Measurements from ENCODE around the gene DNM3. TPM values are rescaled to one million over a fixed set of nuclear protein-coding genes. Genes with fewer than 3 reads are reported as not detected.

DNM3 gene
- total RNA-seq, 1 donor = 0.72 TPM

- Histone ChIP-seq H4K20me1 (ENCODE audit: insufficient read depth, low read length) (no peaks in the 10 kb centered on the region), H3K4me2 (ENCODE audit: insufficient read depth, low read length) (peak overlapping the region; percentile 68), H3K9me3 (ENCODE audit: low read depth, low read length) (no peaks in the 10 kb centered on the region), H3K4me1 (ENCODE audit: insufficient read depth, low read length) (peaks cover 29% of the 10 kb centered on the region), H3K36me3 (ENCODE audit: insufficient read depth, low read length) (no peaks in the 10 kb centered on the region), H3K27ac (ENCODE audit: low read depth, low read length) (peak overlapping the region; percentile 83), H2AFZ (ENCODE audit: low read length) (peak overlapping the region; percentile 56), H3K79me2 (ENCODE audit: insufficient read depth, low read length) (no peaks in the 10 kb centered on the region), H3K4me3 (ENCODE audit: insufficient read depth, low read length) (peak overlapping the region; percentile 43), H3K27me3 (ENCODE audit: insufficient read depth, low read length) (no peaks in the 10 kb centered on the region)
- peak; percentile 85 for DNase-seq (ENCODE audit: insufficient read length, low spot score, missing footprints)
- TF ChIP-seq CTCF (IDR thresholded peaks at IDR 0.05; ENCODE audit: extremely low read depth, low read depth, low read length) = peak; percentile 63
Measured at GRCh38 chr1:172398970-172399755, 557.9 kb downstream of the DNM3 start.

- Histone ChIP-seq H3K79me2 (ENCODE audit: insufficient read depth, low read length) (no peaks in the 10 kb centered on the region), H4K20me1 (ENCODE audit: insufficient read depth, low read length) (no peaks in the 10 kb centered on the region), H3K4me2 (ENCODE audit: insufficient read depth, low read length) (no peak overlapping the region), H3K36me3 (ENCODE audit: insufficient read depth, low read length) (no peaks in the 10 kb centered on the region), H3K4me1 (ENCODE audit: insufficient read depth, low read length) (peaks cover 21% of the 10 kb centered on the region), H3K4me3 (ENCODE audit: insufficient read depth, low read length) (no peak overlapping the region), H3K9me3 (ENCODE audit: low read depth, low read length) (no peaks in the 10 kb centered on the region), H3K27ac (ENCODE audit: low read depth, low read length) (no peak overlapping the region), H2AFZ (ENCODE audit: low read length) (peak overlapping the region; percentile 73), H3K27me3 (ENCODE audit: insufficient read depth, low read length) (no peaks in the 10 kb centered on the region)
- no peak for DNase-seq (ENCODE audit: insufficient read length, low spot score, missing footprints)
- no peak for TF ChIP-seq CTCF (IDR thresholded peaks at IDR 0.05; ENCODE audit: extremely low read depth, low read depth, low read length)
Measured at GRCh38 chr1:172399756-172400721, 558.7 kb downstream of the DNM3 start.

GRCh38 chr1:172400722-172401105 is 559.4 kb downstream of the DNM3 start:
- no peak for DNase-seq (ENCODE audit: insufficient read length, low spot score, missing footprints)
- Histone ChIP-seq H3K4me1 (ENCODE audit: insufficient read depth, low read length) (peaks cover 21% of the 10 kb centered on the region), H3K4me3 (ENCODE audit: insufficient read depth, low read length) (no peak overlapping the region), H4K20me1 (ENCODE audit: insufficient read depth, low read length) (no peaks in the 10 kb centered on the region), H3K36me3 (ENCODE audit: insufficient read depth, low read length) (no peaks in the 10 kb centered on the region), H3K27me3 (ENCODE audit: insufficient read depth, low read length) (no peaks in the 10 kb centered on the region), H3K79me2 (ENCODE audit: insufficient read depth, low read length) (no peaks in the 10 kb centered on the region), H3K4me2 (ENCODE audit: insufficient read depth, low read length) (no peak overlapping the region), H3K9me3 (ENCODE audit: low read depth, low read length) (no peaks in the 10 kb centered on the region), H2AFZ (ENCODE audit: low read length) (peak overlapping the region; percentile 19), H3K27ac (ENCODE audit: low read depth, low read length) (no peak overlapping the region)
- no peak for TF ChIP-seq CTCF (IDR thresholded peaks at IDR 0.05; ENCODE audit: extremely low read depth, low read depth, low read length)

- DNase-seq (ENCODE audit: insufficient read length, low spot score, missing footprints) = no peak
- Histone ChIP-seq H2AFZ (ENCODE audit: low read length) (no peak overlapping the region), H3K4me1 (ENCODE audit: insufficient read depth, low read length) (peaks cover 21% of the 10 kb centered on the region), H3K27ac (ENCODE audit: low read depth, low read length) (no peak overlapping the region), H3K9me3 (ENCODE audit: low read depth, low read length) (no peaks in the 10 kb centered on the region), H3K79me2 (ENCODE audit: insufficient read depth, low read length) (no peaks in the 10 kb centered on the region), H3K36me3 (ENCODE audit: insufficient read depth, low read length) (no peaks in the 10 kb centered on the region), H3K27me3 (ENCODE audit: insufficient read depth, low read length) (no peaks in the 10 kb centered on the region), H3K4me3 (ENCODE audit: insufficient read depth, low read length) (no peak overlapping the region), H3K4me2 (ENCODE audit: insufficient read depth, low read length) (no peak overlapping the region), H4K20me1 (ENCODE audit: insufficient read depth, low read length) (no peaks in the 10 kb centered on the region)
- no peak for TF ChIP-seq CTCF (IDR thresholded peaks at IDR 0.05; ENCODE audit: extremely low read depth, low read depth, low read length)
Measured at GRCh38 chr1:172401477-172401876, 560.2 kb downstream of the DNM3 start.

All from osteoblast (primary cell).